K562 (cell line): ENCODE measurements around the gene TLX2. TPM values are rescaled to one million over a fixed set of nuclear protein-coding genes. Genes with fewer than 3 reads are reported as not detected.
A peak's percentile ranks its signal among the peaks of the same experiment; 100 is the strongest.

ENCODE experiments used
- ADNP ChIP-seq: fragments of 200-800 bp; sonication (Bioruptor generic); IDR thresholded peaks from 2 replicates; pipeline ENCODE4 v1.6.1; 2016; ENCODE audit warnings: missing genetic modification characterization, missing compliant biosample characterization
- BCOR ChIP-seq: fragments of 450-650 bp; IDR thresholded peaks from 2 replicates; pipeline ENCODE4 v1.6.1; 2016
- CHCHD3 ChIP-seq: fragments of 250-450 bp; sonication (Bioruptor Pico); IDR thresholded peaks from 2 replicates; pipeline ENCODE4 v2.1.2; 2022; ENCODE audit warnings: mild to moderate bottlenecking
- DPF2 ChIP-seq: fragments of 450-650 bp; IDR thresholded peaks from 2 replicates; pipeline ENCODE4 v1.6.1; 2016
- GATAD2B ChIP-seq: fragments of 450-650 bp; IDR thresholded peaks from 2 replicates; pipeline ENCODE4 v1.6.1; 2017; ENCODE audit warnings: mild to moderate bottlenecking, borderline replicate concordance
- ILK ChIP-seq: fragments of 450-650 bp; IDR thresholded peaks from 2 replicates; pipeline ENCODE4 v1.6.1; 2016; ENCODE audit warnings: missing genetic modification characterization, low read depth, mild to moderate bottlenecking, missing compliant biosample characterization, moderate library complexity, borderline replicate concordance
- NCOR1 ChIP-seq: fragments of 450-650 bp; IDR thresholded peaks from 2 replicates; pipeline ENCODE4 v1.6.1; 2016; ENCODE audit warnings: mild to moderate bottlenecking, moderate library complexity
- NR3C1 ChIP-seq: sonication (generic); formaldehyde crosslinking; IDR thresholded peaks from 2 replicates; pipeline ENCODE4 v1.8.1; 2022; ENCODE audit warnings: missing genetic modification reagents
- SIX5 ChIP-seq, 2 experiments: IDR thresholded peaks; 2 replicates each; pipeline ENCODE4 v1.6.1; 2011; ENCODE audit warnings: low read length in 2 of 2, borderline replicate concordance in 1 of 2, low read depth in 1 of 2, mild to moderate bottlenecking in 1 of 2, moderate library complexity in 1 of 2; ENCODE audit not compliant: insufficient read depth in 1 of 2
- STAT5A ChIP-seq: IDR thresholded peaks from 2 replicates; pipeline ENCODE4 v1.6.1; 2012; ENCODE audit warnings: low read length, inconsistent platforms, borderline replicate concordance
- ZNF224 ChIP-seq: sonication (generic); formaldehyde crosslinking; IDR thresholded peaks from 2 replicates; pipeline ENCODE4 v1.8.0; 2022; ENCODE audit warnings: mild to moderate bottlenecking, missing genetic modification reagents
- ZNF384 ChIP-seq: IDR thresholded peaks from 2 replicates; pipeline ENCODE4 v1.6.1; 2012; ENCODE audit warnings: low read depth, low read length, improper control_type of control experiment
- ZNF445 ChIP-seq: fragments of 250-450 bp; sonication (Bioruptor Pico); IDR thresholded peaks from 2 replicates; pipeline ENCODE4 v1.4.0; 2020; ENCODE audit warnings: low read depth, mild to moderate bottlenecking, moderate library complexity
- polyA plus RNA-seq, 8 experiments: library from polyadenylated mRNA; depleted of rRNA in 4 of 8; stranded (reverse) in 5 of 8; unstranded in 3 of 8; fragments of >200 nt; fragmentation: Nextera tagmentation in 2 of 8; fragmentation: Illumina TruSeq in 1 of 8; extraction: Ambion mirVana in 2 of 8; extraction: Trizol in 1 of 8; gene quantifications; 2 replicates each; pipeline versions ENCODE4 v1.2.1 to v1.2.3, GENCODE V29; 2011 to 2014; ENCODE audit warnings: inconsistent platforms in 1 of 8, missing spikeins in 1 of 8
- total RNA-seq, 7 experiments: library from RNA; depleted of rRNA in 6 of 7; stranded (reverse); fragments of >200 nt in 6 of 7; fragmentation: Illumina TruSeq in 2 of 7; extraction: Trizol in 2 of 7; gene quantifications; 2 replicates each; pipeline versions ENCODE4 v1.2.1 to v1.2.3, GENCODE V29; 2011 to 2021; ENCODE audit warnings: low replicate concordance in 1 of 7
- TF ChIP-seq, protein P1 (sequence below): fragments of 250-450 bp; sonication (Bioruptor Pico); IDR thresholded peaks from 2 replicates; pipeline ENCODE4 v1.8.0; 2022; ENCODE audit warnings: moderate library complexity, mild to moderate bottlenecking, inconsistent platforms
- TF ChIP-seq, protein P2 (sequence below): fragments of 250-450 bp; sonication (Bioruptor Pico); IDR thresholded peaks from 2 replicates; pipeline ENCODE4 v1.5.0; 2021; ENCODE audit warnings: mild to moderate bottlenecking, moderate library complexity
- TF ChIP-seq, protein P3 (sequence below): fragments of 450-650 bp; conservative IDR thresholded peaks from 2 replicates; pipeline ENCODE4 v1.6.1; 2016; ENCODE audit warnings: missing genetic modification characterization, low read depth, mild to moderate bottlenecking, control low read depth, missing compliant biosample characterization
- TF ChIP-seq, protein P4 (sequence below), 2 experiments: fragments of 450-650 bp in 1 of 2; IDR thresholded peaks; 2 replicates each; pipeline ENCODE4 v1.6.1; 2011 to 2017; ENCODE audit warnings: low read depth in 2 of 2, antibody characterized with exemption in 1 of 2, borderline replicate concordance in 1 of 2, low read length in 1 of 2, mild to moderate bottlenecking in 1 of 2, mixed read lengths in 1 of 2; ENCODE audit not compliant: control insufficient read depth in 1 of 2

TLX2 gene
- total and polyA plus RNA-seq, 9 of the 15 experiments (the other 6 are each of a cell fraction or from before 2014, with no cell fraction given) = not detected

DNA sequence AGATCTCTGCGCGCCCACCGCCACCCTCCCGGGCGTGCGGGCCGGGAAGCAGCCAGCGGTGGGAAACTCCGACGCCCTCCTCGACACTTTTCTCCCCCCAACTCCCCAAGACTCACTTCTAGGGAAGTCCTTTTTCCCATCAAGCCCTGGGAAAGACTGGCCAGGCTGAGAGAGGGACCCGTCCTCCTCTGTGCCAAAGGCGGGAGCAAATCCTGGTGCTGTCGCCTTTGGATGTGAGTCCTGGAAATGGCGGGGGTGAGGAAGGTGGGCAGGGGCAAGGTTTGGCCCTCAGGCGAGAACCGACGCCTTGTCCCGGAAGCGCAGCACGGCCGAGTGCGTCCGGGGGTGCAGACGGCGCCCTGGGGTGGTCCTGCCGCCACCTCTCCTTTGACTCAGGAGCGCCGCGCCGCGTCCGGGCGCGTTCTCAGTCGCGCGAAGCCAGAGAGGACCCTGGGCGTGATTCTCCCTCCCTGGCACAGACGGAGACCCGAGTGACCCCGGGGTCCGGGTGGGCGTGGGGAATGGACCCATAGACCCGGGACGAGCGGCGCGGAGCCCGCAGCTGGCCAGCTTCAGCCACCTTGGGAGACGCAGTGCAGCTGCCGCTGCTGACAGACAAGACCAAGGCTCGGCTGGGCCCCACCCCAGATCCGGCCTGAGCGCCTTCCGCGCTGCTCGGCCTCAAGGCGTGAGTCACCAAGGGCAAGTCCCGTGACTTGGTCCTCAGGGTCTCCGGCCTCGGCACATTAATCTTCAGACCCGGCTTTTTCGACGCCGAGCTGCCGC lies 11.3 kb upstream of the TLX2 start (continued):
- TF ChIP-seq, protein P1, sequence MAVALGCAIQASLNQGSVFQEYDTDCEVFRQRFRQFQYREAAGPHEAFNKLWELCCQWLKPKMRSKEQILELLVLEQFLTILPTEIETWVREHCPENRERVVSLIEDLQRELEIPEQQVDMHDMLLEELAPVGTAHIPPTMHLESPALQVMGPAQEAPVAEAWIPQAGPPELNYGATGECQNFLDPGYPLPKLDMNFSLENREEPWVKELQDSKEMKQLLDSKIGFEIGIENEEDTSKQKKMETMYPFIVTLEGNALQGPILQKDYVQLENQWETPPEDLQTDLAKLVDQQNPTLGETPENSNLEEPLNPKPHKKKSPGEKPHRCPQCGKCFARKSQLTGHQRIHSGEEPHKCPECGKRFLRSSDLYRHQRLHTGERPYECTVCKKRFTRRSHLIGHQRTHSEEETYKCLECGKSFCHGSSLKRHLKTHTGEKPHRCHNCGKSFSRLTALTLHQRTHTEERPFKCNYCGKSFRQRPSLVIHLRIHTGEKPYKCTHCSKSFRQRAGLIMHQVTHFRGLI = no peak
- TF ChIP-seq, protein P2, sequence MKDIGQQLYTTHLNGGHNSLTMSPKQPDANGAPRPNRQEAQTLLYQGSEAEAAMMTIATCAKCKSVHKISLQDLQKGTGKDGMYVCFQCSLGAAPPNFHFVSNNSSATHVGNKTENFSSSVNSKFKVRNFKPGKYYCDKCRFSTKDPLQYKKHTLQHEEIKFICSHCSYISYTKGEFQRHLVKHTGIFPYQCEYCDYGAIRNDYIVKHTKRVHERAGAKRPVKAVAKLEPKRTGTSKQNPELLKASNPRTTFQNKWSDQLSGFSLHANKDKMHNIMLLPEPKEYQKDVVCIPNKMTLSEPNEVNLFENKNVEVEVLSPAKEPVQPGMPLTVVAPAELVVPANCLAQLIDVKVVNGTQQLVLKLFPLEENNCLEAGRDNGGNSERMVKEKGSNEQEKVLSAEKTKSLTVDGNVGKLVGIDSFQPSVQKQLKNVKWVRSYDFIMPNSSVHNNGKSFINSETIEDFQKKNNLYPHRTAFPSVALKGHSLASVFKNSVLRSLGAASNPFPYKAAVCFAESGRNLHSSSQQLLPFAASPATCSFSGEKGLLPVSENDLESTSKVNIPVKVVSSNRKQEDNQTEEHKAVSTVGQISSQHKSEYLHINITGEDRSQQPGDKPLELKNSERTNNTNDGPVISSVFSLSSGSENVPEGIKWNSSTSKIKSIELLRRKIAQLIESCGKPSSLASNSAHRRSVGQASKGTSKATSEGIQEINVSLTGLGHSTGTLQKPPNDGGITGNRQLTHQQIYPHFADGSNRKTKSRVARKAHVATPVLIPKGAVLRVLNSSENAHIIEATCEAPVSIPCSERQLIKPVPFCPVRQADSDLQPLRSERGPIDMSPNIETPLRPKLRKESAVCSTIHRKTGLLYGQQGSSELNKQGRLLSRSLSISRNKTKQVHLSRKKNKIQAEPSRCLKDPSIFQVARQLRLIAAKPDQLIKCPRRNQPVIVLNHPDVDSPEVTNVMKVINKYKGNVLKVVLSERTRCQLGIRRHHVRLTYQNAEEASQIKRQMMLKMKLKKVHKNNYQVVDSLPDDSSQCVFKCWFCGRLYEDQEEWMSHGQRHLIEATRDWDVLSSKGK (CRISPR knock-in tag) = no peak
- TF ChIP-seq CHCHD3 (CRISPR knock-in tag) (no peak), ZNF445 (no peak), ZNF224 (CRISPR knock-in tag) (no peak), NR3C1 (no peak), SIX5 (IDR thresholded peaks at IDR 0.05; ENCODE audit: borderline replicate concordance in 1 of 2, insufficient read depth in 1 of 2, low read depth in 1 of 2, low read length in 2 of 2) (no peak), DPF2 (peak; percentile 67; the same call in 1 of the 2 replicates), STAT5A (no peak), ILK (tag) (no peak), GATAD2B (no peak), BCOR (peak; percentile 67), NCOR1 (no peak), ZNF384 (no peak), ADNP (no peak)
- TF ChIP-seq, protein P3, sequence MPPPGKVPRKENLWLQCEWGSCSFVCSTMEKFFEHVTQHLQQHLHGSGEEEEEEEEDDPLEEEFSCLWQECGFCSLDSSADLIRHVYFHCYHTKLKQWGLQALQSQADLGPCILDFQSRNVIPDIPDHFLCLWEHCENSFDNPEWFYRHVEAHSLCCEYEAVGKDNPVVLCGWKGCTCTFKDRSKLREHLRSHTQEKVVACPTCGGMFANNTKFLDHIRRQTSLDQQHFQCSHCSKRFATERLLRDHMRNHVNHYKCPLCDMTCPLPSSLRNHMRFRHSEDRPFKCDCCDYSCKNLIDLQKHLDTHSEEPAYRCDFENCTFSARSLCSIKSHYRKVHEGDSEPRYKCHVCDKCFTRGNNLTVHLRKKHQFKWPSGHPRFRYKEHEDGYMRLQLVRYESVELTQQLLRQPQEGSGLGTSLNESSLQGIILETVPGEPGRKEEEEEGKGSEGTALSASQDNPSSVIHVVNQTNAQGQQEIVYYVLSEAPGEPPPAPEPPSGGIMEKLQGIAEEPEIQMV (tag) = no peak
- TF ChIP-seq, protein P4, sequence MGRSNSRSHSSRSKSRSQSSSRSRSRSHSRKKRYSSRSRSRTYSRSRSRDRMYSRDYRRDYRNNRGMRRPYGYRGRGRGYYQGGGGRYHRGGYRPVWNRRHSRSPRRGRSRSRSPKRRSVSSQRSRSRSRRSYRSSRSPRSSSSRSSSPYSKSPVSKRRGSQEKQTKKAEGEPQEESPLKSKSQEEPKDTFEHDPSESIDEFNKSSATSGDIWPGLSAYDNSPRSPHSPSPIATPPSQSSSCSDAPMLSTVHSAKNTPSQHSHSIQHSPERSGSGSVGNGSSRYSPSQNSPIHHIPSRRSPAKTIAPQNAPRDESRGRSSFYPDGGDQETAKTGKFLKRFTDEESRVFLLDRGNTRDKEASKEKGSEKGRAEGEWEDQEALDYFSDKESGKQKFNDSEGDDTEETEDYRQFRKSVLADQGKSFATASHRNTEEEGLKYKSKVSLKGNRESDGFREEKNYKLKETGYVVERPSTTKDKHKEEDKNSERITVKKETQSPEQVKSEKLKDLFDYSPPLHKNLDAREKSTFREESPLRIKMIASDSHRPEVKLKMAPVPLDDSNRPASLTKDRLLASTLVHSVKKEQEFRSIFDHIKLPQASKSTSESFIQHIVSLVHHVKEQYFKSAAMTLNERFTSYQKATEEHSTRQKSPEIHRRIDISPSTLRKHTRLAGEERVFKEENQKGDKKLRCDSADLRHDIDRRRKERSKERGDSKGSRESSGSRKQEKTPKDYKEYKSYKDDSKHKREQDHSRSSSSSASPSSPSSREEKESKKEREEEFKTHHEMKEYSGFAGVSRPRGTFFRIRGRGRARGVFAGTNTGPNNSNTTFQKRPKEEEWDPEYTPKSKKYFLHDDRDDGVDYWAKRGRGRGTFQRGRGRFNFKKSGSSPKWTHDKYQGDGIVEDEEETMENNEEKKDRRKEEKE (IDR thresholded peaks at IDR 0.05; ENCODE audit: borderline replicate concordance in 1 of 2, control insufficient read depth in 1 of 2, low read depth in 2 of 2, low read length in 1 of 2) = no peak
